Measurements from ENCODE around the gene GDPD3. TPM values are rescaled to one million over a fixed set of nuclear protein-coding genes. Genes with fewer than 3 reads are reported as not detected.

The GDPD3 gene
- 6.0 and 6.6 TPM in 2 replicates for total RNA-seq

GRCh38 chr16:30113031-30113710 is at the start of gene GDPD3:
Gene GDPD3, minus strand, starts transcription at chr16:30113537. Its CDS starts 59 bp downstream, at chr16:30113478.
- no peak for DNase-seq
- intact Hi-C loops (cut with micrococcal nuclease), result no loop called here
- Mint-ChIP-seq H3K4me1 (peaks cover 10% of the 10 kb centered on the region), H3K4me3 (no peak within 1 kb of the TSS), H3K9me3 (no peaks in the 10 kb centered on the region), H3K27ac (peak within 1 kb of the TSS; percentile 36), H3K36me3 (ENCODE audit: low read depth) (peaks cover 21% of the 10 kb centered on the region), H3K27me3 (no peaks in the 10 kb centered on the region)

- H3K4me3 Mint-ChIP-seq, result no peak overlapping the region
- H3K9me3 Mint-ChIP-seq, result no peaks in the 10 kb centered on the region
- H3K27me3 Mint-ChIP-seq, result no peaks in the 10 kb centered on the region
- H3K36me3 Mint-ChIP-seq (ENCODE audit: low read depth), result no peaks in the 10 kb centered on the region
- intact Hi-C loops (cut with micrococcal nuclease), result no loop called here
- no peak overlapping the region for H3K27ac Mint-ChIP-seq
- no peaks in the 10 kb centered on the region for H3K4me1 Mint-ChIP-seq
- no peak for DNase-seq
Measured at GRCh38 chr16:30157214-30157613, 43.9 kb upstream of the GDPD3 start.

- intact Hi-C loops (cut with micrococcal nuclease), result no loop called here
- Mint-ChIP-seq H3K4me3 (no peak overlapping the region), H3K9me3 (peaks cover 3% of the 10 kb centered on the region), H3K4me1 (no peaks in the 10 kb centered on the region), H3K27ac (no peak overlapping the region), H3K36me3 (ENCODE audit: low read depth) (peaks cover 2% of the 10 kb centered on the region), H3K27me3 (no peaks in the 10 kb centered on the region)
- no peak for DNase-seq
Measured at GRCh38 chr16:30155188-30155587, 41.9 kb upstream of the GDPD3 start.

DNA sequence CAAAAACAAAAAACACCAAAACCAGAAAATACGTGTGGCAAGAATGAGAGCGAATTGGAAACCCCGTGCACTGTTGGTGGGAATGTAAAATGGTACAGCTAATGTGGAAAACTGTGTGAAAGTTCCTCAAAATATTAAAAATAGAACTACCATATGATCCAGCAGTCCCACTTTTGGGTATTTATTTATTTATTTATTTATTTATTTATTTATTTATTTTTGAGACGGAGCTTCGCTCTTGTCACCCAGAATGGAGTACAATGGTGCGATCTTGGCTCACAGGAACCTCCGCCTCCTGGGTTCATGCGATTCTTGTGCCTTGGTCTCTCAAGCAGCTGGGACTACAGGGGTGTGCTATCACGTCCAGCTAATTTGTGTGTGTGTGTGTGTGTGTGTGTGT is 39.2 kb upstream of the GDPD3 start:
- Mint-ChIP-seq H3K9me3 (peaks cover 3% of the 10 kb centered on the region), H3K4me1 (no peaks in the 10 kb centered on the region), H3K27ac (no peak overlapping the region), H3K4me3 (no peak overlapping the region), H3K36me3 (ENCODE audit: low read depth) (peaks cover 3% of the 10 kb centered on the region), H3K27me3 (no peaks in the 10 kb centered on the region)
- DNase-seq, result no peak
- intact Hi-C loops (cut with micrococcal nuclease), result no loop called here

DNA sequence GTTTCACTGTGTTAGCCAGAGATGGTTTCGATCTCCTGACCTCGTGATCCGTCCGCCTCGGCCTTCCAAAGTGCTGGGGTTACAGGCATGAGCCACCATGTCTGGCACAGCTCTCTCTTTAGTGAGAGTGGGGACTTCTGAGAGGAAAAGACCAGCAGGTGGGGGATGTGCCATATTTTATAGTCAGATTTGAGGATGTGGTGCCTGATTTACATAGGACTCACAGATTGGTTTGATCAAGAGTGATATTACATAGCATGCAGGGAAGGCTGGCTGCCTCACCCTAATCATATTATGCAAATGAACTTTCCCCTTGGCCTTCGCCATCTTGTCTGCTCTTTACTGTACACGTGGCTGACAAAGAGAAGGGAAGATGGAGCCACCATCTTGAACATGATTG is 37.8 kb upstream of the GDPD3 start:
- Mint-ChIP-seq H3K36me3 (ENCODE audit: low read depth) (peaks cover 3% of the 10 kb centered on the region), H3K4me3 (no peak overlapping the region), H3K27me3 (no peaks in the 10 kb centered on the region), H3K27ac (no peak overlapping the region), H3K9me3 (peaks cover 3% of the 10 kb centered on the region), H3K4me1 (no peaks in the 10 kb centered on the region)
- intact Hi-C loops (cut with micrococcal nuclease), result no loop called here
- DNase-seq, result no peak

DNA sequence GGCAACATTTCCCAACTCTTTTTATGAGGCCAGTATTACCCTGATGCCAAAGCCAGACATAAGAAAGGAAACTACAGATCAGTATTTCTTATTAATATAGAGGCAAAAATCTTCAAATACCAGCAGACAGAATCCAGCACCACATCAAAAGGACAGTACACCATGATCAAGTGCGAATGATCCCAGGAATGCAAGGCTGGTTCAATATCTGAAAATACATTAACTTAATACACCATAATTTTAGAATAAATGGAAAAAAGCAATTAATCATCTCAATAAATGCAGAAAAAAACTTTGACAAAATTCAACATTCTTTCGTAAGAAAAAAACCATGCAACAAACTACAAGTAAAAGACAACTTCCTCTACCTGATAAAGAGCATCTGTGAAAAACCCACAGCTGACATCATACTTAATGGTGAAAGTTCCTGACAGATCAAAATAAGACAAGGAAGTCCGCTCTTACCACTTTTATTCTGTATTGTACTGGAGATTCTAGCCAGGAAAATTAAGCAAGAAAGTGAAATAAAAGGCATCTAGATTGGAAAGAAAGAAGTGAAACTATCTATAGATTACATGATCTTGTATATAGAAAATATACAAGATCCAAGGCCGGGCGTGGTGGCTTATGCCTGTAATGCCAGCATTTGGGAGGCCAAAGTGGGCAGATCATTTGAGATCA is 36.1 kb upstream of the GDPD3 start:
- H3K4me1 Mint-ChIP-seq, result peaks cover 3% of the 10 kb centered on the region
- no peak for DNase-seq
- no peak overlapping the region for H3K27ac Mint-ChIP-seq
- no peaks in the 10 kb centered on the region for H3K27me3 Mint-ChIP-seq
- intact Hi-C loops (cut with micrococcal nuclease), result no loop called here
- H3K36me3 Mint-ChIP-seq (ENCODE audit: low read depth), result peaks cover 3% of the 10 kb centered on the region
- peaks cover 3% of the 10 kb centered on the region for H3K9me3 Mint-ChIP-seq
- H3K4me3 Mint-ChIP-seq, result no peak overlapping the region

DNA sequence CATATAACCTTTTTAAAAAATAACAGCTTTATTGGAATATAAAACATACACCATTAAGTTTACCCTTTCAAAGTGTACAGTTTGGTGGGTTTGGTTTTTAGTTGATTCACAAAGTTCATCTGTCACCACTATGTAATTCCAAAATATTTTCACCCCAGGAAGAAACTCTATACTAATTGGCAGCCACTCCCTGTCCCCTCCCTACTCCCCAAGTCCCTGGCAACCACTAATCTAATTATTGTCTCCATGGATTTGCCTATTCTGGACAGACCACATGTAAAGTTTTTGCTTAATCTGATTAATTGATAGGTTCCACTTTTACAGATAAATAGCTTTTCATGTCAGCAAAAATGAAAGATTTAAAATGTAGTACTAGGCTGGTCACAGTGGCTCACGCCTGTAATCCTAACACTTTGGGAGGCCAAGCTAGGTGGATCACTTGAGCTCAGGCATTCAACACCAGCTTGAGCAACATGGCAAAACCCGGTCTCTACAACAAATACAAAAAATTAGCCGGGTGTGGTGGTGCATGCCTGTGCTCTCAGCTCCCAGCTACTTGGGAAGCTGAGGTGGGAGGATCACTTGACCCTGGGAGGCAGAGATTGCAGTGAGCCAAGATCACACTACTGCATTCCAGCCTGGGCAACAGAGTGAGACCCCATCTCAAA is 34.6 kb upstream of the GDPD3 start:
- Mint-ChIP-seq H3K27ac (no peak overlapping the region), H3K4me1 (peaks cover 8% of the 10 kb centered on the region), H3K4me3 (no peak overlapping the region), H3K36me3 (ENCODE audit: low read depth) (peaks cover 3% of the 10 kb centered on the region), H3K9me3 (peaks cover 3% of the 10 kb centered on the region), H3K27me3 (no peaks in the 10 kb centered on the region)
- DNase-seq, result no peak
- intact Hi-C loops (cut with micrococcal nuclease), result no loop called here

DNA sequence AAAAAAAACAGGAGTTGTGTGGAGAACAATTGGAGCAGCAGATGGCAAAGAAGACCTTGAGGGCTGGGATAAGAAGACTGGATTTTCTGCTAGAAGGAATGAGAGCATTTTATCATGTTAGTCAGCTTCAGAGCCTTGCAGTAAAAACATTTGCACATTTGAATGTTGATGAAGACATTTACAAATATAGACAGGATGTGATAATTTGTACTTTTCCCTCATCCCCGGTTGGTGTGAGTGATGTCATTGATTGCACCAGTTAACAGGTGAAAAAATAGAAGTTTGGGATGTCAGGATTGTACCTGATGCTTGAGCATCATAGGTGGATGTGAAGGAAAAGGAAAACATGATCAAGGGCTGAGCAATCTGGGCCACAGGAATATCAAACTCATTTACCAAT is 32.3 kb upstream of the GDPD3 start:
- Mint-ChIP-seq H3K9me3 (no peaks in the 10 kb centered on the region), H3K36me3 (ENCODE audit: low read depth) (peaks cover 2% of the 10 kb centered on the region), H3K4me3 (no peak overlapping the region), H3K27me3 (no peaks in the 10 kb centered on the region), H3K27ac (no peak overlapping the region), H3K4me1 (peaks cover 15% of the 10 kb centered on the region)
- DNase-seq, result no peak
- intact Hi-C loops (cut with micrococcal nuclease), result no loop called here

DNA sequence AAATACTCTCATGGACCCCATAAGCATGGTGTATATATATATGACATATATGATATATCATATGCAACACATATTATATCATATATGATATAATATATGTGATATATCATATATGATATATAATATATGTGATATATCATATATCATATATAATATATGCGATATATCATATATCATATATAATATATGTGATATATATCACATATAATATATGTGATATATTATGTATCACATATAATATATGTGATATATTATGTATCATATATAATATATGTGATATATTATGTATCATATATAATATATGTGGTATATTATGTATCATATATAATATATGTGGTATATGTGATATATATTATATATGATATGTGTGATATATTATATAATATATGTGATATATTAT is 31.6 kb upstream of the GDPD3 start:
- intact Hi-C loops (cut with micrococcal nuclease), result no loop called here
- no peak for DNase-seq
- Mint-ChIP-seq H3K27ac (no peak overlapping the region), H3K4me3 (no peak overlapping the region), H3K27me3 (no peaks in the 10 kb centered on the region), H3K4me1 (peaks cover 16% of the 10 kb centered on the region), H3K9me3 (no peaks in the 10 kb centered on the region), H3K36me3 (ENCODE audit: low read depth) (peaks cover 2% of the 10 kb centered on the region)

- no peak for DNase-seq
- Mint-ChIP-seq H3K36me3 (ENCODE audit: low read depth) (no peaks in the 10 kb centered on the region), H3K9me3 (no peaks in the 10 kb centered on the region), H3K27me3 (no peaks in the 10 kb centered on the region), H3K4me3 (no peak overlapping the region), H3K4me1 (peaks cover 22% of the 10 kb centered on the region), H3K27ac (no peak overlapping the region)
- intact Hi-C loops (cut with micrococcal nuclease), result no loop called here
Measured at GRCh38 chr16:30144017-30144416, 30.7 kb upstream of the GDPD3 start.

- DNase-seq, result no peak
- intact Hi-C loops (cut with micrococcal nuclease), result no loop called here
- Mint-ChIP-seq H3K9me3 (no peaks in the 10 kb centered on the region), H3K4me3 (no peak overlapping the region), H3K36me3 (ENCODE audit: low read depth) (no peaks in the 10 kb centered on the region), H3K4me1 (peaks cover 22% of the 10 kb centered on the region), H3K27ac (peak overlapping the region; percentile 40), H3K27me3 (no peaks in the 10 kb centered on the region)
Measured at GRCh38 chr16:30143347-30143702, 30.0 kb upstream of the GDPD3 start.

- Mint-ChIP-seq H3K4me3 (no peak overlapping the region), H3K4me1 (peaks cover 22% of the 10 kb centered on the region), H3K27me3 (no peaks in the 10 kb centered on the region), H3K27ac (peak overlapping the region; percentile 40), H3K9me3 (no peaks in the 10 kb centered on the region), H3K36me3 (ENCODE audit: low read depth) (no peaks in the 10 kb centered on the region)
- peak; percentile 82 for DNase-seq
- intact Hi-C loops (cut with micrococcal nuclease), result no loop called here
Measured at GRCh38 chr16:30142672-30143346, 29.5 kb upstream of the GDPD3 start.

DNA sequence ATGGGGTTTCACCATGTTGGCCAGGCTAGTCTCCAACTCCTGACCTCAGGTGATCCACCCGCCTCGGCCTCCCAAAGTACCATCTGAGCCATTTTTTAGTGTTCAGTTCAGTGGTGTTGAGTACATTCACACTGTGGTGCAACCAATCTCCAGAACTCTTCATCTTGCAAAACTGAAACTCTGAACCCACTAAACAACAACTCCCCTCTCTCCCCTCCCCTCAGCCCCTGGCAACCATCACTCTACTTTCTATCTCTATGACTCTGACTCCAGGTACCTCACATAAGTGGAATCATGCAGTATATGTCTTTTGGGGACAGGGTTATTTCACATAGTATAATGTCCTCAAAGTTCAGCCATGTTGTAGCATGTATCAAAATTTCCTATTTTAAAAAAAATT is 28.4 kb upstream of the GDPD3 start:
- peak overlapping the region; percentile 19 for H3K4me3 Mint-ChIP-seq
- H3K27ac Mint-ChIP-seq, result no peak overlapping the region
- DNase-seq, result no peak
- no peaks in the 10 kb centered on the region for H3K27me3 Mint-ChIP-seq
- H3K36me3 Mint-ChIP-seq (ENCODE audit: low read depth), result no peaks in the 10 kb centered on the region
- H3K9me3 Mint-ChIP-seq, result no peaks in the 10 kb centered on the region
- intact Hi-C loops (cut with micrococcal nuclease), result no loop called here
- peaks cover 22% of the 10 kb centered on the region for H3K4me1 Mint-ChIP-seq

Data from activated CD4-positive, alpha-beta T cell treated with anti-CD3 and anti-CD28 coated beads, Interleukin-2, amount 10 ng/mL, durations not matched to agents 24 days and 14 days (primary cell).